Breast epithelium (tissue), 4 donors: ENCODE data around the gene FHOD3. TPM values are rescaled to one million over a fixed set of nuclear protein-coding genes. Genes with fewer than 3 reads are reported as not detected.

Experiments
- DNase-seq, 2 donors: peaks; one replicate each; pipeline ENCODE4 v3.0.0-alpha.2; 2019; ENCODE audit warnings: low spot score in 2 of 2
- H3K27ac ChIP-seq, 2 donors: fragments of 200-600 bp; sonication (generic) in 1 of 2; one replicate each; pipeline ENCODE4 v1.5.1; 2016 to 2019; ENCODE audit warnings: mild to moderate bottlenecking in 1 of 2
- H3K27me3 ChIP-seq, 2 donors: fragments of 200-600 bp; sonication (generic) in 1 of 2; one replicate each; pipeline versions ENCODE4 v1.5.1 to v1.6.0; 2017 to 2019; ENCODE audit warnings: control low read depth in 1 of 2, mild to moderate bottlenecking in 1 of 2
- H3K36me3 ChIP-seq: fragments of 200-600 bp; one replicate; pipeline ENCODE4 v1.5.1; 2019
- H3K4me1 ChIP-seq, 2 donors: fragments of 200-600 bp; sonication (generic); one replicate each; pipeline ENCODE4 v1.5.1; 2016 to 2019; ENCODE audit warnings: control low read depth in 1 of 2
- H3K4me3 ChIP-seq, 3 donors: fragments of 200-600 bp; sonication (generic); 1 replicate in 2 of 3; 2 replicates in 1 of 3; pipeline ENCODE4 v1.5.1; 2016 to 2019; ENCODE audit warnings: mild to moderate bottlenecking in 3 of 3, moderate library complexity in 2 of 3
- H3K9me3 ChIP-seq, 2 donors: fragments of 200-600 bp; sonication (generic) in 1 of 2; one replicate each; pipeline ENCODE4 v1.5.1; 2016 to 2019; ENCODE audit warnings: control low read depth in 1 of 2
- CTCF ChIP-seq, 3 donors: fragments of 450-650 bp; IDR thresholded peaks; one replicate each; pipeline ENCODE4 v1.5.1; 2016 to 2017; ENCODE audit warnings: antibody characterized with exemption in 3 of 3, mild to moderate bottlenecking in 3 of 3, moderate library complexity in 3 of 3
- POLR2A ChIP-seq: fragments of 450-650 bp; IDR thresholded peaks from one replicate; pipeline ENCODE4 v1.6.1; 2016; ENCODE audit warnings: antibody characterized with exemption, mild to moderate bottlenecking, moderate library complexity
- POLR2AphosphoS5 ChIP-seq, 3 donors: sonication (generic); formaldehyde crosslinking; IDR thresholded peaks; one replicate each; pipeline ENCODE4 v1.6.1; 2017; ENCODE audit warnings: antibody characterized with exemption in 3 of 3
- intact Hi-C: fragments of 100-400 bp; cut with DNase I; formaldehyde crosslinking; loops from one replicate; pipeline ENCODE4 v1.15.1; 2023; ENCODE audit warnings: low total_unique reads
- total RNA-seq, 3 donors: library from RNA; depleted of rRNA; stranded (reverse); fragments of >200 nt; gene quantifications; one replicate each; pipeline ENCODE4 v1.1.0, GENCODE V29; 2016

FHOD3 gene
- total RNA-seq, 3 donors from 2014 or later: 1.9 to 13.1 (median 13.0) TPM

GRCh38 chr18:36328385-36328858, 30.9 kb downstream of the FHOD3 start:
- intact Hi-C loops: no loop called here
- Histone ChIP-seq H3K4me3 (no peak overlapping the region), H3K27me3 (no peaks in the 10 kb centered on the region), H3K9me3 (no peaks in the 10 kb centered on the region), H3K27ac (no peak overlapping the region), H3K36me3 (no peaks in the 10 kb centered on the region), H3K4me1 (no peaks in the 10 kb centered on the region)
- TF ChIP-seq CTCF (IDR thresholded peaks at IDR 0.05) (no peak), POLR2A (no peak), POLR2AphosphoS5 (IDR thresholded peaks at IDR 0.05) (no peak)
- no peak for DNase-seq

- DNase-seq: no peak
- H3K27ac ChIP-seq: no peak overlapping the region
- intact Hi-C loops: no loop called here
- H3K4me1 ChIP-seq: no peaks in the 10 kb centered on the region
- no peaks in the 10 kb centered on the region for H3K9me3 ChIP-seq
- no peaks in the 10 kb centered on the region for H3K36me3 ChIP-seq
- no peak for TF ChIP-seq POLR2A
- TF ChIP-seq CTCF (IDR thresholded peaks at IDR 0.05): no peak
- no peak for TF ChIP-seq POLR2AphosphoS5 (IDR thresholded peaks at IDR 0.05)
- no peaks in the 10 kb centered on the region for H3K27me3 ChIP-seq
- H3K4me3 ChIP-seq: no peak overlapping the region
Measured at GRCh38 chr18:36328916-36329315, 31.4 kb downstream of the FHOD3 start.

GRCh38 chr18:36329684-36330434, 32.3 kb downstream of the FHOD3 start:
- H3K27me3 ChIP-seq: no peaks in the 10 kb centered on the region
- H3K4me3 ChIP-seq: no peak overlapping the region
- H3K9me3 ChIP-seq: no peaks in the 10 kb centered on the region
- H3K36me3 ChIP-seq: no peaks in the 10 kb centered on the region
- no peak for DNase-seq
- H3K27ac ChIP-seq: no peak overlapping the region
- intact Hi-C loops: no loop called here
- TF ChIP-seq CTCF (IDR thresholded peaks at IDR 0.05): no peak
- no peak for TF ChIP-seq POLR2AphosphoS5 (IDR thresholded peaks at IDR 0.05)
- no peak for TF ChIP-seq POLR2A
- no peaks in the 10 kb centered on the region for H3K4me1 ChIP-seq

GRCh38 chr18:36330435-36331052, 33.0 kb downstream of the FHOD3 start:
- no peak overlapping the region for H3K27ac ChIP-seq

More at GRCh38 chr18:36330435-36331052, 33.0 kb downstream of the FHOD3 start:
- TF ChIP-seq CTCF (IDR thresholded peaks at IDR 0.05) (no peak), POLR2AphosphoS5 (IDR thresholded peaks at IDR 0.05) (no peak), POLR2A (no peak)
- DNase-seq: no peak
- intact Hi-C loops: no loop called here
- H3K9me3 ChIP-seq: no peaks in the 10 kb centered on the region
- no peak overlapping the region for H3K4me3 ChIP-seq
- no peaks in the 10 kb centered on the region for H3K36me3 ChIP-seq
- H3K27me3 ChIP-seq: no peaks in the 10 kb centered on the region
- no peaks in the 10 kb centered on the region for H3K4me1 ChIP-seq
